DOHH2 (cell line): ENCODE data around the gene ASL.
"Not testable (repeated sequence)": the region's sequence is repeated elsewhere in the genome, so short reads cannot be mapped to it uniquely, and the experiment has no call there.

Experiments
- H3F3A ChIP-seq: fragments of 200-600 bp; sonication (generic), shearing (Covaris generic); 2 replicates; pipeline ENCODE4 v1.6.0; 2016; ENCODE audit warnings: antibody characterized with exemption, mild to moderate bottlenecking; ENCODE audit not compliant: control insufficient read depth, insufficient read depth
- H3K27ac ChIP-seq: fragments of 200-600 bp; sonication (generic); 2 replicates; pipeline ENCODE4 v1.5.1; 2014; ENCODE audit warnings: low read depth, mild to moderate bottlenecking, low read length, moderate library complexity
- H3K27me3 ChIP-seq: fragments of 200-600 bp; sonication (generic); 2 replicates; pipeline ENCODE4 v1.6.1; 2014; ENCODE audit warnings: mild to moderate bottlenecking, low read length, mixed read lengths; ENCODE audit not compliant: control insufficient read depth
- H3K36me3 ChIP-seq: fragments of 200-600 bp; sonication (generic); 2 replicates; pipeline ENCODE4 v1.6.1; 2014; ENCODE audit warnings: mild to moderate bottlenecking, low read length, moderate library complexity, mixed read lengths; ENCODE audit not compliant: control insufficient read depth
- H3K4me1 ChIP-seq: fragments of 200-600 bp; sonication (generic); 2 replicates; pipeline ENCODE4 v1.6.1; 2014; ENCODE audit warnings: mild to moderate bottlenecking, low read length, mixed read lengths; ENCODE audit not compliant: control insufficient read depth
- H3K4me2 ChIP-seq: fragments of 200-600 bp; sonication (generic); 2 replicates; pipeline ENCODE4 v1.6.0; 2014; ENCODE audit warnings: mild to moderate bottlenecking, low read length, moderate library complexity
- H3K4me3 ChIP-seq: fragments of 200-600 bp; sonication (generic); 2 replicates; pipeline ENCODE4 v1.5.1; 2014; ENCODE audit warnings: mild to moderate bottlenecking, low read length, mixed read lengths
- H3K79me2 ChIP-seq: fragments of 200-600 bp; sonication (generic); 2 replicates; pipeline ENCODE4 v1.6.1; 2014; ENCODE audit warnings: mild to moderate bottlenecking, low read length, mixed read lengths; ENCODE audit not compliant: control insufficient read depth
- H3K9me2 ChIP-seq: fragments of 200-600 bp; sonication (generic); replicated peaks from 2 replicates; pipeline ENCODE4 v1.6.1; 2014; ENCODE audit warnings: mild to moderate bottlenecking, low read length, mixed read lengths; ENCODE audit not compliant: control insufficient read depth
- H3K9me3 ChIP-seq: fragments of 200-600 bp; sonication (generic); 2 replicates; pipeline ENCODE4 v1.6.1; 2014; ENCODE audit warnings: antibody characterized with exemption, low read length, mixed read lengths; ENCODE audit not compliant: control insufficient read depth, insufficient read depth
- H4K20me1 ChIP-seq: fragments of 200-600 bp; sonication (generic); 2 replicates; pipeline ENCODE4 v1.6.0; 2014; ENCODE audit warnings: low read depth, mild to moderate bottlenecking, antibody characterized with exemption, low read length, moderate library complexity; ENCODE audit not compliant: control insufficient read depth, insufficient read depth
- CTCF ChIP-seq: fragments of 200-600 bp; sonication (generic); IDR thresholded peaks from one replicate; pipeline ENCODE4 v1.5.1; 2014; ENCODE audit warnings: antibody characterized with exemption, mild to moderate bottlenecking, low read depth, low read length; ENCODE audit not compliant: poor library complexity, severe bottlenecking
- EZH2phosphoT487 ChIP-seq: fragments of 200-600 bp; sonication (generic); IDR thresholded peaks from 2 replicates; pipeline ENCODE4 v1.6.1; 2017; ENCODE audit warnings: borderline replicate concordance, mild to moderate bottlenecking, antibody characterized with exemption, low read length, moderate library complexity, mixed read lengths

ASL gene

GRCh38 chr7:66069732-66070131, 5.9 kb upstream of the ASL start:
- Histone ChIP-seq H3K9me2 (no peaks in the 10 kb centered on the region), H3K27ac (no peak overlapping the region)

GRCh38 chr7:66070222-66070621, 5.4 kb upstream of the ASL start:
- Histone ChIP-seq H3K4me1 (peaks cover 2% of the 10 kb centered on the region; the same call in 1 of the 2 replicates), H3K36me3 (no peaks in the 10 kb centered on the region), H3K4me3 (no peak overlapping the region), H3K79me2 (no peaks in the 10 kb centered on the region), H3K27me3 (peaks cover 7% of the 10 kb centered on the region; the same call in 1 of the 2 replicates), H3K9me3 (no peaks in the 10 kb centered on the region), H3K4me2 (no peak overlapping the region), H4K20me1 (no peaks in the 10 kb centered on the region), H3K9me2 (no peaks in the 10 kb centered on the region), H3K27ac (no peak overlapping the region), H3F3A (no peaks in the 10 kb centered on the region)
- TF ChIP-seq EZH2phosphoT487, result no peak

More at GRCh38 chr7:66069732-66070131, 5.9 kb upstream of the ASL start:
- no peak overlapping the region for H3K4me3 ChIP-seq
- H3K79me2 ChIP-seq, result no peaks in the 10 kb centered on the region
- no peaks in the 10 kb centered on the region for H3K36me3 ChIP-seq
- H3K27me3 ChIP-seq, result peaks cover 7% of the 10 kb centered on the region; the same call in 1 of the 2 replicates
- no peaks in the 10 kb centered on the region for H3F3A ChIP-seq
- H3K4me2 ChIP-seq, result no peak overlapping the region
- no peaks in the 10 kb centered on the region for H3K9me3 ChIP-seq
- TF ChIP-seq EZH2phosphoT487, result no peak
- TF ChIP-seq CTCF, result no peak
- H4K20me1 ChIP-seq, result no peaks in the 10 kb centered on the region
- H3K4me1 ChIP-seq, result no peaks in the 10 kb centered on the region

GRCh38 chr7:66072208-66072607, 3.4 kb upstream of the ASL start:
- H3K4me2 ChIP-seq, H3K27ac ChIP-seq, H3K9me2 ChIP-seq, H3K36me3 ChIP-seq, H3K27me3 ChIP-seq, H3K4me3 ChIP-seq, H3K79me2 ChIP-seq, H3K9me3 ChIP-seq, H4K20me1 ChIP-seq, H3F3A ChIP-seq: not testable (repeated sequence)
- peaks cover 15% of the 10 kb centered on the region for H3K4me1 ChIP-seq

- Histone ChIP-seq H3F3A (no peaks in the 10 kb centered on the region), H3K27me3 (no peaks in the 10 kb centered on the region), H3K4me2 (peak overlapping the region; percentile 68), H3K79me2 (no peaks in the 10 kb centered on the region), H3K4me3 (peak overlapping the region; percentile 75), H3K9me3 (no peaks in the 10 kb centered on the region), H4K20me1 (no peaks in the 10 kb centered on the region), H3K27ac (no peak overlapping the region), H3K9me2 (no peaks in the 10 kb centered on the region), H3K4me1 (peaks cover 15% of the 10 kb centered on the region), H3K36me3 (no peaks in the 10 kb centered on the region)
- TF ChIP-seq CTCF (no peak), EZH2phosphoT487 (no peak)
Observed at GRCh38 chr7:66076462-66077329, 1.1 kb downstream of the ASL start.
